ENCODE measurements around the gene HS6ST2. TPM values are rescaled to one million over a fixed set of nuclear protein-coding genes. Genes with fewer than 3 reads are reported as not detected.

Gene HS6ST2
- total and polyA plus RNA-seq, 2 donors from 2014 or later = 2.0 to 11.9 TPM

DNA sequence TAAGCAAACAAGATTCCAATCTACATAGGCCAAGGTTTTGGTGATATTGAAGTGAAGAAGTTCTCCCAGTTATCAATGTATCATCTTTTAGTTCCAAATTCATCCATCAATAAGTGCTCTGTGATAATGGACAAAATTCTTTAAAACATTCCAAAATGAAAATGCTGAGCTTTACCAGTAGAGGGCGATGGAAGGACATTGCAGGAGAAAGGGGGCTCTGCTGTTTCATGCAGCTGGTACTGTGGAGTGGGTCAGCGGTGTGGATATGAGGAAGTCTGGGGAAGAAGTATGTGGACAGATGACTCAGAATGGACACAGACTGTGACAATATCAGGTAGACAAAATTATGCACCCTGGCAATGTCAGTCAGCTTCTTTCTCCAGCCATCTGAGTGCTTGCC, 46.6 kb upstream of the HS6ST2 start:
- Histone ChIP-seq H3K4me1 (ENCODE audit: control insufficient read depth in 2 of 3, insufficient read depth in 2 of 3, low read depth in 1 of 3, low read length in 3 of 3) (no peaks in the 10 kb centered on the region), H3K27ac (ENCODE audit: low read depth in 2 of 2, low read length in 2 of 2) (no peak overlapping the region), H3K4me3 (ENCODE audit: low read length in 3 of 3) (no peak overlapping the region), H3K36me3 (ENCODE audit: control insufficient read depth in 2 of 3, insufficient read depth in 3 of 3, low read length in 3 of 3) (no peaks in the 10 kb centered on the region), H3K9me3 (ENCODE audit: control insufficient read depth in 2 of 3, insufficient read depth in 1 of 3, low read length in 3 of 3) (no peaks in the 10 kb centered on the region), H3K9ac (ENCODE audit: low read length in 3 of 3) (no peak overlapping the region), H3K27me3 (ENCODE audit: control insufficient read depth, insufficient read depth, low read length) (no peaks in the 10 kb centered on the region)
- FAIRE-seq = peak; percentile 56
- peak in 2 of 5 donors; percentile 23 to 41 for DNase-seq
- intact Hi-C loops (cut with DNase I) = no loop called here
- TF ChIP-seq, protein P1, sequence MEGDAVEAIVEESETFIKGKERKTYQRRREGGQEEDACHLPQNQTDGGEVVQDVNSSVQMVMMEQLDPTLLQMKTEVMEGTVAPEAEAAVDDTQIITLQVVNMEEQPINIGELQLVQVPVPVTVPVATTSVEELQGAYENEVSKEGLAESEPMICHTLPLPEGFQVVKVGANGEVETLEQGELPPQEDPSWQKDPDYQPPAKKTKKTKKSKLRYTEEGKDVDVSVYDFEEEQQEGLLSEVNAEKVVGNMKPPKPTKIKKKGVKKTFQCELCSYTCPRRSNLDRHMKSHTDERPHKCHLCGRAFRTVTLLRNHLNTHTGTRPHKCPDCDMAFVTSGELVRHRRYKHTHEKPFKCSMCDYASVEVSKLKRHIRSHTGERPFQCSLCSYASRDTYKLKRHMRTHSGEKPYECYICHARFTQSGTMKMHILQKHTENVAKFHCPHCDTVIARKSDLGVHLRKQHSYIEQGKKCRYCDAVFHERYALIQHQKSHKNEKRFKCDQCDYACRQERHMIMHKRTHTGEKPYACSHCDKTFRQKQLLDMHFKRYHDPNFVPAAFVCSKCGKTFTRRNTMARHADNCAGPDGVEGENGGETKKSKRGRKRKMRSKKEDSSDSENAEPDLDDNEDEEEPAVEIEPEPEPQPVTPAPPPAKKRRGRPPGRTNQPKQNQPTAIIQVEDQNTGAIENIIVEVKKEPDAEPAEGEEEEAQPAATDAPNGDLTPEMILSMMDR (IDR thresholded peaks at IDR 0.05; ENCODE audit: borderline replicate concordance, extremely low read depth, insufficient read depth) = peak; percentile 26

- H3K4me1 ChIP-seq (ENCODE audit: control insufficient read depth in 2 of 3, insufficient read depth in 2 of 3, low read depth in 1 of 3, low read length in 3 of 3) = no peaks in the 10 kb centered on the region
- FAIRE-seq = no peak
- DNase-seq = no peak
- no peak overlapping the region for H3K27ac ChIP-seq (ENCODE audit: low read depth in 2 of 2, low read length in 2 of 2)
- no peaks in the 10 kb centered on the region for H3K9me3 ChIP-seq (ENCODE audit: control insufficient read depth in 2 of 3, insufficient read depth in 1 of 3, low read length in 3 of 3)
- TF ChIP-seq, protein P1 (IDR thresholded peaks at IDR 0.05; ENCODE audit: borderline replicate concordance, extremely low read depth, insufficient read depth) = no peak
- no peaks in the 10 kb centered on the region for H3K27me3 ChIP-seq (ENCODE audit: control insufficient read depth, insufficient read depth, low read length)
- no peak overlapping the region for H3K9ac ChIP-seq (ENCODE audit: low read length in 3 of 3)
- no peaks in the 10 kb centered on the region for H3K36me3 ChIP-seq (ENCODE audit: control insufficient read depth in 2 of 3, insufficient read depth in 3 of 3, low read length in 3 of 3)
- no peak overlapping the region for H3K4me3 ChIP-seq (ENCODE audit: low read length in 3 of 3)
- intact Hi-C loops (cut with DNase I) = no loop called here
Measured at GRCh38 chrX:132999209-132999608, 40.8 kb upstream of the HS6ST2 start.

DNA sequence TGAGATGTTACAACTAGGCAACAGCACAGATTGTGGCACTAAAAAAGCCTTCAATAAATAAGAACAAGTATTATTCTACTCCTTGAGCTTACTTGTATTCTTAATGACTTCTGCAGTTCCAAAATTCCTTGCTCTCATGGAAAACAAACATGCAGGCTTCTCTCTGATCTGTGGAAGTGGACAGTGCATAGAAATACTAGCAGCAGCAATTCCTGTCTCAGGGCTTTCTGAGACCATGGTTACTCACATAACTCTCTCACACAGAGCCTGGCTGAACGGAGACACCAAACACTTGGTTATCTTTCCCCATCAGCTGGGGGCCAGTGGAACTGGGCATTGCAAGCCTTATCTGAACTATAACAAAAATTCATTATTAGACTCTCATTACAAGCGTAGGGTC, 32.4 kb upstream of the HS6ST2 start:
- H3K36me3 ChIP-seq (ENCODE audit: control insufficient read depth in 2 of 3, insufficient read depth in 3 of 3, low read length in 3 of 3) = no peaks in the 10 kb centered on the region
- intact Hi-C loops (cut with DNase I) = no loop called here
- H3K27ac ChIP-seq (ENCODE audit: low read depth in 2 of 2, low read length in 2 of 2) = no peak overlapping the region
- FAIRE-seq (no peak), DNase-seq (no peak)
- no peaks in the 10 kb centered on the region for H3K4me1 ChIP-seq (ENCODE audit: control insufficient read depth in 2 of 3, insufficient read depth in 2 of 3, low read depth in 1 of 3, low read length in 3 of 3)
- H3K9me3 ChIP-seq (ENCODE audit: control insufficient read depth in 2 of 3, insufficient read depth in 1 of 3, low read length in 3 of 3) = no peaks in the 10 kb centered on the region
- TF ChIP-seq, protein P1 (IDR thresholded peaks at IDR 0.05; ENCODE audit: borderline replicate concordance, extremely low read depth, insufficient read depth) = no peak
- H3K4me3 ChIP-seq (ENCODE audit: low read length in 3 of 3) = no peak overlapping the region
- H3K9ac ChIP-seq (ENCODE audit: low read length in 3 of 3) = no peak overlapping the region
- H3K27me3 ChIP-seq (ENCODE audit: control insufficient read depth, insufficient read depth, low read length) = peaks cover 2% of the 10 kb centered on the region

DNA sequence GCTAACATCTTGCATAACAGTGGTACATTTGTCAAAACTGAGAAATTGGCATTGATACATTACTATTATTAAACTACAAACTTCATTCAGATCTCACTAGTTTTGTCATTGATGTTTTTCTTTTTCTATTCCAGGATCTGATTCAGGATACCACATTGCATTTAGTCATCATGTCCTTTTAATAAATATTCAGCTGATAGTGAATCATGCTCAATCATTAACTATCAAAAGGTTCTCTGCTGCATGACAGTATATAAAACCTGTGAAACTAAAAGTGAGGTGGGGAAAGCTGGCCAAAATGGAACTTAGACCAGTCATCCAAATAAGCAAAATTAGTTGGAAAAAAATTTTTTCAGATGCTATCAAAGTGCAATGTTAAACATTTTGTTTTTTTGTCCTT, 28.1 kb upstream of the HS6ST2 start:
- Histone ChIP-seq H3K27ac (ENCODE audit: low read depth in 2 of 2, low read length in 2 of 2) (no peak overlapping the region), H3K4me1 (ENCODE audit: control insufficient read depth in 2 of 3, insufficient read depth in 2 of 3, low read depth in 1 of 3, low read length in 3 of 3) (no peaks in the 10 kb centered on the region), H3K36me3 (ENCODE audit: control insufficient read depth in 2 of 3, insufficient read depth in 3 of 3, low read length in 3 of 3) (no peaks in the 10 kb centered on the region), H3K4me3 (ENCODE audit: low read length in 3 of 3) (no peak overlapping the region), H3K9ac (ENCODE audit: low read length in 3 of 3) (no peak overlapping the region), H3K27me3 (ENCODE audit: control insufficient read depth, insufficient read depth, low read length) (peaks cover 2% of the 10 kb centered on the region), H3K9me3 (ENCODE audit: control insufficient read depth in 2 of 3, insufficient read depth in 1 of 3, low read length in 3 of 3) (no peaks in the 10 kb centered on the region)
- intact Hi-C loops (cut with DNase I) = no loop called here
- DNase-seq (no peak), FAIRE-seq (no peak)
- TF ChIP-seq, protein P1 (IDR thresholded peaks at IDR 0.05; ENCODE audit: borderline replicate concordance, extremely low read depth, insufficient read depth) = no peak
